Astrocyte (in vitro differentiated cells and primary cell): ENCODE data around the gene RAB11FIP3. TPM values are rescaled to one million over a fixed set of nuclear protein-coding genes. Genes with fewer than 3 reads are reported as not detected.

Experiments
- DNase-seq: peaks from one replicate; pipeline ENCODE4 v3.0.0-alpha.2; 2010; ENCODE audit warnings: low read depth
- FAIRE-seq: peaks from 2 replicates; lab custom pipeline; 2011; peaks lifted over from hg19 to GRCh38; lab: Jason Lieb, UNC
- H2AFZ ChIP-seq: 2 replicates; pipeline ENCODE4 v1.6.0; 2012; ENCODE audit warnings: low read depth, low read length, inconsistent platforms
- H3K27ac ChIP-seq: 2 replicates; pipeline ENCODE4 v1.5.1; 2011; ENCODE audit warnings: low read depth, low read length, inconsistent platforms
- H3K27me3 ChIP-seq: 2 replicates; pipeline ENCODE4 v1.6.0; 2011; ENCODE audit warnings: low read length, inconsistent platforms; ENCODE audit not compliant: insufficient read depth
- H3K36me3 ChIP-seq: 2 replicates; pipeline ENCODE4 v1.5.1; 2011; ENCODE audit warnings: low read length, inconsistent platforms; ENCODE audit not compliant: insufficient read depth
- H3K4me1 ChIP-seq: 2 replicates; pipeline ENCODE4 v1.5.1; 2011; ENCODE audit warnings: low read length, inconsistent platforms; ENCODE audit not compliant: insufficient read depth
- H3K4me2 ChIP-seq: 2 replicates; pipeline ENCODE4 v1.6.0; 2012; ENCODE audit warnings: low read length, inconsistent platforms
- H3K4me3 ChIP-seq: 2 replicates; pipeline ENCODE4 v1.5.1; 2011; ENCODE audit warnings: low read depth, mild to moderate bottlenecking, low read length, inconsistent platforms; ENCODE audit not compliant: insufficient read depth
- H3K79me2 ChIP-seq: 2 replicates; pipeline ENCODE4 v1.6.0; 2012; ENCODE audit warnings: mild to moderate bottlenecking, low read length, inconsistent platforms; ENCODE audit not compliant: insufficient read depth
- H3K9ac ChIP-seq: 2 replicates; pipeline ENCODE4 v1.6.0; 2012; ENCODE audit warnings: mild to moderate bottlenecking, low read length, inconsistent platforms
- H3K9me3 ChIP-seq: 2 replicates; pipeline ENCODE4 v1.5.1; 2012; ENCODE audit warnings: low read depth, mild to moderate bottlenecking, low read length, inconsistent platforms; ENCODE audit not compliant: insufficient read depth
- H4K20me1 ChIP-seq: 2 replicates; pipeline ENCODE4 v1.6.0; 2012; ENCODE audit warnings: low read length, inconsistent platforms; ENCODE audit not compliant: insufficient read depth
- H3K27ac Mint-ChIP-seq: one replicate; pipeline ENCODE4 v1.8.0; 2021; ENCODE audit warnings: mild to moderate bottlenecking, mixed read lengths; ENCODE audit not compliant: unreplicated experiment
- H3K27me3 Mint-ChIP-seq: one replicate; pipeline ENCODE4 v1.8.0; 2021; ENCODE audit warnings: low read depth, mixed read lengths; ENCODE audit not compliant: unreplicated experiment
- H3K36me3 Mint-ChIP-seq: one replicate; pipeline ENCODE4 v1.8.0; 2021; ENCODE audit warnings: low read depth, mixed read lengths; ENCODE audit not compliant: unreplicated experiment
- H3K4me1 Mint-ChIP-seq: one replicate; pipeline ENCODE4 v1.8.0; 2021; ENCODE audit warnings: low read depth, mixed read lengths; ENCODE audit not compliant: unreplicated experiment
- H3K4me3 Mint-ChIP-seq: one replicate; pipeline ENCODE4 v1.8.0; 2021; ENCODE audit warnings: mild to moderate bottlenecking, moderate library complexity, mixed read lengths; ENCODE audit not compliant: unreplicated experiment
- H3K9me3 Mint-ChIP-seq: one replicate; pipeline ENCODE4 v1.8.0; 2021; ENCODE audit warnings: mild to moderate bottlenecking, mixed read lengths; ENCODE audit not compliant: unreplicated experiment
- CTCF ChIP-seq: IDR thresholded peaks from 2 replicates; pipeline ENCODE4 v1.5.1; 2011; ENCODE audit warnings: low read depth, mild to moderate bottlenecking, inconsistent platforms, low read length, moderate library complexity; ENCODE audit not compliant: insufficient read depth
- EZH2 ChIP-seq: IDR thresholded peaks from 2 replicates; pipeline ENCODE4 v1.6.1; 2012; ENCODE audit warnings: mild to moderate bottlenecking, low read length, inconsistent platforms; ENCODE audit not compliant: insufficient read depth
- total RNA-seq: library from RNA; stranded (reverse); gene quantifications from 2 replicates; pipeline ENCODE4 v1.2.1, GENCODE V29; 2021

Gene RAB11FIP3
- total RNA-seq, 1 donor from 2014 or later = 21.2 TPM

- Mint-ChIP-seq H3K27ac (no peak overlapping the region), H3K27me3 (no peaks in the 10 kb centered on the region), H3K4me3 (no peak overlapping the region), H3K4me1 (peaks cover 2% of the 10 kb centered on the region), H3K36me3 (no peaks in the 10 kb centered on the region), H3K9me3 (no peaks in the 10 kb centered on the region)
- Histone ChIP-seq H3K9ac (no peak overlapping the region), H4K20me1 (peaks cover 17% of the 10 kb centered on the region), H2AFZ (no peak overlapping the region), H3K4me1 (peaks cover 16% of the 10 kb centered on the region), H3K36me3 (no peaks in the 10 kb centered on the region), H3K4me3 (no peak overlapping the region), H3K4me2 (no peak overlapping the region), H3K27ac (no peak overlapping the region), H3K27me3 (no peaks in the 10 kb centered on the region), H3K79me2 (peaks cover 2% of the 10 kb centered on the region), H3K9me3 (no peaks in the 10 kb centered on the region)
- FAIRE-seq (no peak), DNase-seq (no peak)
- TF ChIP-seq CTCF (no peak), EZH2 (no peak)
Observed at GRCh38 chr16:552171-552570, 126.7 kb downstream of the RAB11FIP3 start.

- peaks cover 2% of the 10 kb centered on the region for H3K4me1 Mint-ChIP-seq
- H3K4me3 Mint-ChIP-seq = no peak overlapping the region
- no peak overlapping the region for H3K27ac Mint-ChIP-seq
- Histone ChIP-seq H3K4me3 (no peak overlapping the region), H4K20me1 (peaks cover 9% of the 10 kb centered on the region), H3K27me3 (no peaks in the 10 kb centered on the region), H3K4me1 (peaks cover 16% of the 10 kb centered on the region), H3K79me2 (no peaks in the 10 kb centered on the region), H2AFZ (no peak overlapping the region), H3K9ac (no peak overlapping the region), H3K9me3 (no peaks in the 10 kb centered on the region), H3K27ac (no peak overlapping the region), H3K4me2 (no peak overlapping the region), H3K36me3 (no peaks in the 10 kb centered on the region)
- H3K36me3 Mint-ChIP-seq = no peaks in the 10 kb centered on the region
- no peaks in the 10 kb centered on the region for H3K9me3 Mint-ChIP-seq
- TF ChIP-seq CTCF = no peak
- no peak for TF ChIP-seq EZH2
- FAIRE-seq = no peak
- no peak for DNase-seq
- H3K27me3 Mint-ChIP-seq = peaks cover 3% of the 10 kb centered on the region
Observed at GRCh38 chr16:553601-554296, 128.3 kb downstream of the RAB11FIP3 start.

GRCh38 chr16:554297-554621 is 128.8 kb downstream of the RAB11FIP3 start:
- Histone ChIP-seq H2AFZ (no peak overlapping the region), H3K79me2 (no peaks in the 10 kb centered on the region), H3K27ac (no peak overlapping the region), H3K9me3 (no peaks in the 10 kb centered on the region), H3K27me3 (peaks cover 3% of the 10 kb centered on the region), H3K4me1 (peaks cover 16% of the 10 kb centered on the region), H3K36me3 (no peaks in the 10 kb centered on the region), H4K20me1 (peaks cover 8% of the 10 kb centered on the region), H3K4me2 (peak overlapping the region; percentile 71), H3K4me3 (no peak overlapping the region), H3K9ac (peak overlapping the region; percentile 14)
- Mint-ChIP-seq H3K36me3 (no peaks in the 10 kb centered on the region), H3K4me1 (peaks cover 2% of the 10 kb centered on the region), H3K9me3 (no peaks in the 10 kb centered on the region), H3K4me3 (no peak overlapping the region), H3K27ac (no peak overlapping the region), H3K27me3 (peaks cover 3% of the 10 kb centered on the region)
- no peak for DNase-seq
- TF ChIP-seq EZH2 (no peak), CTCF (no peak)
- no peak for FAIRE-seq
